IPS-NIHi7 (cell line): ENCODE data around the gene KRT6C.
A peak's percentile ranks its signal among the peaks of the same experiment; 100 is the strongest.
"Not testable (repeated sequence)": the region's sequence is repeated elsewhere in the genome, so short reads cannot be mapped to it uniquely, and the experiment has no call there.

Experiments
- DNase-seq: peaks from one replicate; pipeline ENCODE4 v3.0.0; 2012; ENCODE audit warnings: mixed read lengths; ENCODE audit errors: extremely low spot score

Gene KRT6C

GRCh38 chr12:52455821-52456220 lies 17.8 kb downstream of the KRT6C start:
- DNase-seq, result no peak

GRCh38 chr12:52454411-52455201 lies 19.0 kb downstream of the KRT6C start:
- DNase-seq, result no peak

DNA sequence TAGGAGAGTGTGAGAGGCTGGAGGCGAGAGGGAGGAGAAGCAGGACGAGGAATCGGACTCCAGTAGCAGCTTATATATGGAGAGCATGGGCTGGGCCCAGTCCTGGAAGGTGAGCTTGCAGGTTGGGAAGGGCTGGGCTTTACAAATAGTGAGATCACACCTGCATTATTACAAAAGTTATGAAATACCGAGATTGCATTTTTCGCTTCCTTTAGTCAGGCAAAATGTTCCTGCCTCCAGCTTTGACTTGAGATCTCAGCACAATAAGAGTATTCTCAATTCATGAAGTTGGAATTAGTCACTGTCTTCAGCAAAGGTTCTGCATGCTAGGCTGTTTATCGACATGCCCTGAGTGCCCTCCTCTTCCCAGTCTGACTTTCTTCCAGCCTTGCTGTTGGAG lies 21.5 kb downstream of the KRT6C start, which contains the start of gene KRT6B:
TSS of gene KRT6B (minus strand) at position 46 of the 400 bp plus-strand sequence. CDS start 68 bp downstream, outside the sequence.
- DNase-seq, result no peak

GRCh38 chr12:52448228-52448627 lies 25.4 kb downstream of the KRT6C start:
- DNase-seq, result no peak

GRCh38 chr12:52447196-52447595 lies 26.4 kb downstream of the KRT6C start:
- not testable (repeated sequence) for DNase-seq

GRCh38 chr12:52446367-52447045 lies 27.1 kb downstream of the KRT6C start:
- no peak for DNase-seq

DNA sequence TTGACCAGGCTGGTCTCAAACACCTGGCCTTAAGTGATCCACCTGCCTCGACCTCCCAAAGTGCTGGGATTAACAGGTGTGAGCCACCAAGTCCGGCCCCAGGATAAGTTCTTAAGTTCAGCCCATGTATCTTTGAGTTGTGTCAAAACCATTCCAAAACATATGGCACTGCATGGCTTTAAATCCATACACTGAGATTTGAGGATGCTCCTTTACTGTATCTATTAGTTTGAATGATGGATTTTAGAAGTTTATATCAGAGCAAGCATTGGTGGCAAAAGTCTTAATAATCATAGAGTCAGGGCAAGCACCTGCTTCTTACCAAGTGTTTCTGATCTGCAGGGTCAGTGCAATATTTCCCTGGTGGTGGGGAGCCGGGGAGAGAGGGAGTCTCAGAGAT lies 27.7 kb downstream of the KRT6C start:
- DNase-seq, result no peak

DNA sequence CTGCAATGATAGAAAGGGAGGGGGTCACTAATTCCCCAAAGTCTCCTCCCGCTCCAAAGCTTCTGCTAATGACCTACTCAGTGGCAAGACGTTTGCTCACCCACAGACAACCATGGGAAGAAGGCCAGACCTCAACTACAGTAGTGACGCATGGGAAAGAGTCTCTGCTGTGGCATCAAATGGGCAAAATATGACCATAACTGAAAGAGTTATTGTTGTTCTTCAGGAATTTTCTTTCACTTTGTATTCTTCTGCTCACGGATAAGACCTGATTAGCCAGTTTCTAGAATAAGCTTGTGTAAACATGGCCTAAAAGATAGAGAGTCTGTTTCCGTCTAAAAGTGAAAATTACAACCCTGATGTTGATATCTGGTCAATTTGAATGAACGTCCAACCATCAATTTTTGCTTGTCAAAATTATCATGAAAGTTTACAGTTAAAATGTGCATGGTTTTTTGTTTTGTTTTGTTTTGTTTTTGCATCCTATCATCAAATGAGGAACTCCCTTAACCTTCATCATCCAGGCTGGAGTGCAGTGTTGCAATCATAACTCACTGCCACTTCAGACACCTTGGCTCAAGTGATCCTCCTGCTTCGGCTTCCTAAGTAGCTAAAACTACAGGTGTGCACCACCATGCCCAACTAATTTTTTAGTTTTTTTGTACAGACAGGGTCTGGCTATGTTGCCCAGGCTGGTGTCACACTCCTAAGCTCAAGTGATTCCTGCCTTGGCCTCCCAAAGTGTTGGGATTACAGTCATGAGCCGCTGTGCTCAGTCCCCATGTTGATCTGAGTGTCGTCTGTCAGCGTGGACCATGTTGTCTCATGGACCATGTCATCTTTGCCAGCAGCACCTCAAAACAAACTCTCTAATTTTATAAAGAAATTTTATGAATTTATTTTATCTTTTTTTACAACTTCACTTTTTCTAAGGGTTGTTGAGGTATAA lies 28.7 kb downstream of the KRT6C start:
- no peak for DNase-seq

DNA sequence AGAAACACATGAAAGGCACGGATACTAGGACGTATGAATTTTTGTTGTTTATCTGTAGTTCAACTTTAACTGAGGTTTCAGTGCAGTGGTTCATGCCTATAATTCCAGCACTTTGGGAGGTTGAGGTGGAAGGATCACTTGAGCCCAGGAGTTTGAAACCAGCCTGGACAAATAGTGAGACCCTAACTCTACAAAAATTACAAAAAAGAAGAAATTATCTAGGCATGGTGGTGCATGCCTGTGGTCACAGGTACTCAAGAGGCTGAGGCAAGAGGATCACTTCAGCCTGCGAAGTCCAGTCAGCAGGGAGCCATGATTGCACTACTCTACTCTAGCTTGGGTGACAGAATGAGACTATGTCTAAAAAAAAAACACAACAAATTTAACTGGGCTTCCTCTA lies 29.6 kb downstream of the KRT6C start:
- no peak for DNase-seq

- peak; percentile 85 for DNase-seq
Measured at GRCh38 chr12:52442600-52443061, 31.0 kb downstream of the KRT6C start.

DNA sequence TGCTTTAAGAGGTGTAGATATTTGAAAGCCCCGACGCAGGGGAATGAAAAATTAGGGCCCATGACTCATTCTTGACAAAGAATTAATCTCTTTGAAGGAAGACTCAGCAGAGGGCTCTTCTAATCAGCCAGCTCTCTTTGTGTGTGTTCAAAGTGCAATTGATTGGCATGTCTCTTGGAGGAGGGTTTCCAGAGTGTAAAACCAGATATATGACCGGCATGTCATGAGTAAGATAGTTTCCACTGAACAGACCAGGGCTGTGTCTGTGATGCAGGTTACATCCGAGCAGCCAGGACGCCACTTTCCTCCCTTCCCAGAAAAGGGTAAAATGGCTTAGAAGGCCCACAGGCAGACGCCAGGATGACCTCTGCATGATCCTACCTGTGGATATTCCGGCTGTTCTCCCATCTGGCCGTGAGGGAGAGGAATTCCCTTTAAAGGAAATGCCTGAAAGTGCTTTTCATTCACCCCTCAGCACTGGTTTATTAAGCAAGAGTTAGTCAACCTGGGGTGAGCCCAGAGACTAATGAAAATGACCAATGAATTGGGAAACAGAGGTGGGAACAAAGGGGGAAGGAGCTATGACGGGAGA lies 32.2 kb downstream of the KRT6C start:
- DNase-seq, result no peak

GRCh38 chr12:52440821-52441319 lies 32.7 kb downstream of the KRT6C start:
- no peak for DNase-seq

- no peak for DNase-seq
Measured at GRCh38 chr12:52439845-52440244, 33.8 kb downstream of the KRT6C start.

- no peak for DNase-seq
Measured at GRCh38 chr12:52439420-52439819, 34.2 kb downstream of the KRT6C start.

DNA sequence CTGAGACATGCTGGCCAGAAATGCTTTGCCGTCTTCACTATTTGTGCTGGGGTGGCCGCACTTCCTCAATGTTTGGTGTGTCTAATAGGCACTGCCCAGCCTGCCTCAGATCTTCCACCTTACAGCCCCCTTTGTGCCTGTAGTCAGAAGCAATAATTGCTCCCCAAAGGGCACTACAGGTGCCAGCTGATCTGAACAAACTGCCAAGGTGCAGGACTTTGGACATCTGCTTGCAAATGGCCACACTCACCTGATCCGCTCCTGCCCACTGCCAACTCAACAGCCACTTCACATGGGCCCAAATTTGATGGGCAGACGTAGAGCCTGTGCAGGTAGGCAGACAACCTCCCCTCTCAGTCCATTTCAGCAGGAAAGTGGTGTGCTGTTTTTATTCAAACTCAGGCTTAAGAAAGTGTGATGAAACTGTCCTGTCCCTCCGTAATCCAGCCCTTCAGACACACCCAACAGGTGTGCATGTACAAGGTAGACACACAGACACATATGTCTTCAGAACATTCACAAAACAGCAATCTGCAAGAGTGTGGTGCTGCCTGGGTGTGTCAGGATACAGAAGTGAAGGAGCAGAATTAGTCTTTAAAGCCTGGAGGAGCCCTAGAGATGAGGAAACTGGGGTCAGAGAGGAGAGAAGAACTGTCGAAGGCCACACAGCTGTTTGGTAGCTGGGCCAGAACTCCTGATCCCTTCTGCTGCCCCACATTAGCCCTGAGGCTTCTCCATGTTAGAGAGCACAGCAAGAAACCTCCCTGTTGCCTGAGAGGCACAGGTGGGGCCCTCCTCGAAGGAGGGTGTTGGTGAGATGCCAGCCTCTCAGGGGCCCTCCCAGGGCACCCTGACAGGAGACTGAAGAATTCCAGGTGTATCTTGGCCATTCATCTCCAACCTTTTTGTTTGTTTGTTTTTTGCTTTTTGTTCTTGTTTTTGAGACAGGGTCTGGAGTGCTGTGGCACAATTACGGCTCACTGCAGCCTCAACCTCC lies 35.0 kb downstream of the KRT6C start:
- no peak for DNase-seq

DNA sequence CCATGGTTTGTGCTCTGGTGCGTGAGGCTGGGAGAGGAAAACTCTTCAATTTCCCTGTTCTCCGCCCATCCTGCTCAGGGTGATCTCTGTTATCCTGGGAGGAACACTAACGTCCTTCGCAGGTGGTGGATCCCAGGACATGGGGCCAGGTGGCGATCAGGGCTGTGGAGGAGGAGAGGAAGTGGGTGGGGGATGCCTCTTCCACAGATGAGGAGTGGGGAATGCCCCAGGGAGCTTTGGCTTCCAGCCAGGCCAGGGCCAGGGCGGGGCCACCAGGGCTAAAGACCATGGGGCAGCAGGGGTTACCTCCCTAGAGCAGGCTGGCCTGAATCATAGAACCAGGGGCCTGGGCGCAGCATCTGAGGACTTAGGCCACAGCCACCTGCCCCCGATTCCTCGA lies 36.1 kb downstream of the KRT6C start:
- no peak for DNase-seq

DNA sequence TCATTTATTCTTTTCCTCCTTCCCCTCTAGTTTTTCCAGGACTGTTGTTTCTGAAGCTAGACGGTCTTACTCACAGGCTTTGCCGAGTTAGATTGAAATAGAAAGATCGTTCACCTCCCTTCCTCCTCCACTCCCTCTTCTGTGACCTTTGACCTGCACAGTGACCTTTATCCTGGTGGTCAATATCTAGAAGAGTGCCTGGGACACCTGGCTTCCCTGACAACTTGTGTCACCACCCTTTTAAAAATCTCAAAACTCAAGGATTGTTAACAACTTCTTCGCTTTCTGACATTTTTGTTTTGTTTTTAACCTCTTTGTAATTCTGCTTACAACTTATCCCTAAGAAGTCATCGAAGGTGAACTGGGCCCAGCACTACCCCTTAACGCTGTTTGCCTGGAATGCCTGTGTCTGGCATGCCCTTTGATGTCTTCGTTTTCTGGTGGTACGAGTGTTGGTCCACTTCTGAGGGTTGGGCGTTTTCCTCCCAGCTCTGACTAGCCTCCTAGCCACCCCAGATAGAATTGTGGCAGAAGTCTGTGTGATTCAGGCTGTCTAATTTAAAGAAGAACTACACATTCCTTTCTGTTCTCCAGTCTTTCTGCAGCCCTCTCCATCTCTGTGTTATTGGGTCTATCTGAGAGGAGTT lies 36.7 kb downstream of the KRT6C start:
- no peak for DNase-seq

GRCh38 chr12:52436000-52436827 lies 37.4 kb downstream of the KRT6C start:
- no peak for DNase-seq

DNA sequence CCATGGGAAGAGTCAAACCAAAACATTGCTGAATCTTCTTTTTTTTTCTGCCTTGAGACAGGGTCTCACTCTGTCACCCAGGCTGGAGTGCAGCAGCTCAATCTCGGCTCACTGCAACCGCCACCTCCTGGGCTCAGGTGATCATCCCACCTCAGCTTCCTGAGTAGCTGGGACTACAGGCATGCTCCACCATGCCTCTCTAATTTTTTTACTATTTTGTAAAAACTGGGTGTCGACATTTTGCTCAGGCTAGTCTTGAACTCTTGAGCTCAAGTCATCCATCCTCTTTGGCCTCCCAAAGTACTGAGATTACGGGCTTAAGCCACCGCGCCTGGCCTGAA lies 38.0 kb downstream of the KRT6C start:
- DNase-seq, result no peak
